ENCODE measurements around the gene TICRR.
A peak's percentile ranks its signal among the peaks of the same experiment; 100 is the strongest.

Gene TICRR

GRCh38 chr15:89649013-89649625 is 73.8 kb downstream of the TICRR start:
- H3K27ac ChIP-seq: no peak overlapping the region

DNA sequence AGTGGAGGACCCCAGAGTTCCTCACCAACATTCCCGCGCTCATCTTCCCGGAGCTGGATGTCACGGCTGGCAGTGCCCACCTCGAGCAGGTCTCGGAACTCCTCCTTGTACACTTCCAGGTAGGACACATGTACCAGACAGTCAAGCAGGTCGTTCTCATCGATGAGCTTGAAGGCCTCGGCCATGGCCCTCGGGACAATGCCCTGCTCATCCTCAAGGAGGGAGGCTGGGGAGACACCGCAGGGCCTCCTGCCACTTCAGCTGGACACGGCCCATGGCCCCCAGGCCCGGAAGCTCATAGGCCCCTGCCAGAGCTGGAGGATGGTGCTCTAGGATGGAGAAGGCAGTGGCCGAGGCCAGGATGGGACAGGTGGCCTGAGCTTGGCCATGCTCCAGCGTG is 74.4 kb downstream of the TICRR start:
- peaks cover 40% of the 10 kb centered on the region for H3K36me3 ChIP-seq
- H4K20me1 ChIP-seq: peaks cover 22% of the 10 kb centered on the region
- no peak overlapping the region for H3K4me3 ChIP-seq
- H3K27ac ChIP-seq: no peak overlapping the region
- no peak overlapping the region for H3K9ac ChIP-seq
- no peak overlapping the region for H3K4me2 ChIP-seq
- peaks cover 9% of the 10 kb centered on the region; the same call in 1 of the 2 replicates for H3K9me3 ChIP-seq
- no peak for TF ChIP-seq Cebpa-rat (IDR thresholded peaks at IDR 0.05)
- peaks cover 21% of the 10 kb centered on the region for H3K27me3 ChIP-seq
- peaks cover 11% of the 10 kb centered on the region for H3K4me1 ChIP-seq

More at GRCh38 chr15:89649013-89649625, 73.8 kb downstream of the TICRR start:
- H3K4me3 ChIP-seq: no peak overlapping the region
- peaks cover 5% of the 10 kb centered on the region for H3K4me1 ChIP-seq
- peaks cover 22% of the 10 kb centered on the region for H4K20me1 ChIP-seq
- TF ChIP-seq Cebpa-rat (IDR thresholded peaks at IDR 0.05): no peak
- no peak overlapping the region for H3K9ac ChIP-seq
- H3K4me2 ChIP-seq: no peak overlapping the region
- H3K9me3 ChIP-seq: peaks cover 9% of the 10 kb centered on the region; the same call in 1 of the 2 replicates
- peaks cover 15% of the 10 kb centered on the region for H3K27me3 ChIP-seq
- peaks cover 42% of the 10 kb centered on the region for H3K36me3 ChIP-seq

GRCh38 chr15:89652131-89652530 is 76.9 kb downstream of the TICRR start:
- peaks cover 40% of the 10 kb centered on the region for H3K27me3 ChIP-seq
- no peak overlapping the region for H3K4me2 ChIP-seq
- peaks cover 22% of the 10 kb centered on the region for H4K20me1 ChIP-seq

GRCh38 chr15:89652666-89653065 is 77.4 kb downstream of the TICRR start:
- Histone ChIP-seq H3K9ac (no peak overlapping the region), H3K4me2 (no peak overlapping the region), H3K9me3 (peaks cover 9% of the 10 kb centered on the region; the same call in 1 of the 2 replicates), H3K36me3 (peaks cover 32% of the 10 kb centered on the region), H3K27me3 (peaks cover 40% of the 10 kb centered on the region), H3K4me3 (no peak overlapping the region), H4K20me1 (peaks cover 22% of the 10 kb centered on the region), H3K4me1 (peaks cover 23% of the 10 kb centered on the region), H3K27ac (no peak overlapping the region)
- TF ChIP-seq Cebpa-rat (IDR thresholded peaks at IDR 0.05): no peak

More at GRCh38 chr15:89652131-89652530, 76.9 kb downstream of the TICRR start:
- peaks cover 23% of the 10 kb centered on the region for H3K4me1 ChIP-seq
- H3K27ac ChIP-seq: no peak overlapping the region
- TF ChIP-seq Cebpa-rat (IDR thresholded peaks at IDR 0.05): no peak
- no peak overlapping the region for H3K4me3 ChIP-seq
- H3K36me3 ChIP-seq: peaks cover 36% of the 10 kb centered on the region
- peaks cover 9% of the 10 kb centered on the region; the same call in 1 of the 2 replicates for H3K9me3 ChIP-seq
- no peak overlapping the region for H3K9ac ChIP-seq

GRCh38 chr15:89653578-89653977 is 78.3 kb downstream of the TICRR start:
- Histone ChIP-seq H3K4me3 (no peak overlapping the region), H3K36me3 (peaks cover 23% of the 10 kb centered on the region), H3K27ac (no peak overlapping the region), H4K20me1 (peaks cover 22% of the 10 kb centered on the region), H3K9ac (no peak overlapping the region), H3K4me2 (peak overlapping the region; percentile 92), H3K27me3 (peaks cover 40% of the 10 kb centered on the region), H3K9me3 (peaks cover 2% of the 10 kb centered on the region; the same call in 1 of the 2 replicates), H3K4me1 (peaks cover 23% of the 10 kb centered on the region)
- TF ChIP-seq Cebpa-rat (IDR thresholded peaks at IDR 0.05): no peak

GRCh38 chr15:89654301-89654761 is 79.1 kb downstream of the TICRR start:
- Histone ChIP-seq H3K9ac (peak overlapping the region; percentile 74), H3K27ac (no peak overlapping the region), H3K4me2 (peak overlapping the region; percentile 92)

GRCh38 chr15:89654847-89655805 is 79.9 kb downstream of the TICRR start, which contains the start of gene KIF7:
Gene KIF7 (minus strand): TSS chr15:89655467. CDS start chr15:89652930, 2,537 bp downstream.
- Histone ChIP-seq H3K27me3 (peaks cover 40% of the 10 kb centered on the region), H3K9ac (peak within 1 kb of the TSS; percentile 74), H3K4me3 (peak within 1 kb of the TSS; percentile 72), H3K36me3 (peaks cover 7% of the 10 kb centered on the region; the same call in 1 of the 2 replicates), H3K4me1 (peaks cover 23% of the 10 kb centered on the region), H4K20me1 (peaks cover 22% of the 10 kb centered on the region), H3K27ac (0 out of 2 replicates have a peak within 1 kb of the TSS, but pooled peaks have one; percentile 48), H3K4me2 (peak within 1 kb of the TSS; percentile 92), H3K9me3 (no peaks in the 10 kb centered on the region)
- no peak for TF ChIP-seq Cebpa-rat (IDR thresholded peaks at IDR 0.05)

More at GRCh38 chr15:89654301-89654761, 79.1 kb downstream of the TICRR start:
- H4K20me1 ChIP-seq: peaks cover 22% of the 10 kb centered on the region
- no peak for TF ChIP-seq Cebpa-rat (IDR thresholded peaks at IDR 0.05)
- no peaks in the 10 kb centered on the region for H3K9me3 ChIP-seq
- H3K4me1 ChIP-seq: peaks cover 23% of the 10 kb centered on the region
- H3K36me3 ChIP-seq: peaks cover 15% of the 10 kb centered on the region; the same call in 1 of the 2 replicates
- peaks cover 40% of the 10 kb centered on the region for H3K27me3 ChIP-seq
- peak overlapping the region; percentile 72 for H3K4me3 ChIP-seq

DNA sequence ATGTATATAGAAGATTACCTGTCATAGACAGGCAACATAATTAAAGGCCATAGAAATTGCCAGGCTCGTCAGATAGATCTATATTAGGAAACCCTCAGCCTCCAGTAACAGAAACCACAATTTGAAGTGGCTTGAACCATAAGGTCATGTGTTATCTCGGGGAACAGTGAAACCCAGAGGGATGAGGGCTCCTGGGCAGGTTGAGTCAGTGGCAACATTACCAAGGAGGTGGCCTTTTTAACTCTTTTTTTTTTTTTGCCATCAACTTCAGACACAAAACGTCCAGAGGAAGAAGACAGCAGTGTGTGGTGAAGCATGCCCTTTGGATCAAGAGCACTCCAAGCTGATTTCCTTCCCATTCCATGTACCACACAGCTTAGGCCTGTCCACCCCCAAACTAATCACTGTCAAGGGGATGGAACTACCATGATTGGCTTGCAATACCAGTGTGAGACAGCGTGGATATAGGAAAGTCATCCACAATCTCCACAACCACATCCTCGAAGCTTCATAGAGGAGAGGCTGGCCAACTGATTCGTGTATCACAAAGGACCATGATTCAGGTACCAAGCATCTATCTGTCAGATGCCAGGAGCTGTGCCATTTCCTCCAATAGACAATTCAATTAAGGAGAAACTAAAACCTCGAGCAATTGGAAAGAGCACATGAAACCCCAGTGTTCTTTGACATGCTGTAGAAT is 81.0 kb downstream of the TICRR start:
- Histone ChIP-seq H3K36me3 (peaks cover 6% of the 10 kb centered on the region; the same call in 1 of the 2 replicates), H4K20me1 (peaks cover 22% of the 10 kb centered on the region), H3K27me3 (peaks cover 44% of the 10 kb centered on the region), H3K4me3 (no peak overlapping the region), H3K4me2 (peak overlapping the region; percentile 92), H3K27ac (no peak overlapping the region), H3K4me1 (peaks cover 23% of the 10 kb centered on the region), H3K9ac (no peak overlapping the region), H3K9me3 (no peaks in the 10 kb centered on the region)
- no peak for TF ChIP-seq Cebpa-rat (IDR thresholded peaks at IDR 0.05)

GRCh38 chr15:89657686-89658200 is 82.5 kb downstream of the TICRR start:
- H4K20me1 ChIP-seq: peaks cover 12% of the 10 kb centered on the region
- H3K4me3 ChIP-seq: no peak overlapping the region
- TF ChIP-seq Cebpa-rat (IDR thresholded peaks at IDR 0.05): no peak

More at GRCh38 chr15:89657686-89658200, 82.5 kb downstream of the TICRR start:
- Histone ChIP-seq H3K9me3 (no peaks in the 10 kb centered on the region), H3K4me1 (peaks cover 25% of the 10 kb centered on the region), H3K4me2 (no peak overlapping the region), H3K27me3 (peaks cover 43% of the 10 kb centered on the region), H3K27ac (no peak overlapping the region), H3K36me3 (no peaks in the 10 kb centered on the region), H3K9ac (no peak overlapping the region)
